GM21529 (cell line): Measurements from ENCODE around the gene RCN2.

Experiments
- ATAC-seq: cut with Tn5 transposase; IDR thresholded peaks from one replicate; pipeline ENCODE4 v1.9.1; 2021; ENCODE audit not compliant: unreplicated experiment

Gene RCN2

GRCh38 chr15:76991741-76992645 lies 60.4 kb downstream of the RCN2 start:
- ATAC-seq, result no peak

GRCh38 chr15:76993114-76993725 lies 61.7 kb downstream of the RCN2 start:
- no peak for ATAC-seq

GRCh38 chr15:76994001-76994400 lies 62.5 kb downstream of the RCN2 start:
- ATAC-seq, result no peak

GRCh38 chr15:76994496-76994895 lies 62.9 kb downstream of the RCN2 start:
- ATAC-seq, result no peak

GRCh38 chr15:76994971-76995945 lies 63.7 kb downstream of the RCN2 start, which contains the start of gene PSTPIP1:
Gene PSTPIP1, plus strand, starts transcription at chr15:76995126. Its CDS starts 448 bp downstream, at chr15:76995574.
- peak; percentile 60 for ATAC-seq

GRCh38 chr15:76996076-76996525 lies 64.6 kb downstream of the RCN2 start:
- no peak for ATAC-seq

- ATAC-seq, result no peak
These were observed 65.2 kb downstream of the RCN2 start for GRCh38 chr15:76996526-76997401.

- no peak for ATAC-seq
These were observed 67.2 kb downstream of the RCN2 start for GRCh38 chr15:76998663-76999285.

- ATAC-seq, result no peak
These were observed 68.4 kb downstream of the RCN2 start for GRCh38 chr15:76999996-77000395.

- ATAC-seq, result no peak
These were observed 69.8 kb downstream of the RCN2 start for GRCh38 chr15:77001351-77001750.

- ATAC-seq, result no peak
These were observed 70.4 kb downstream of the RCN2 start for GRCh38 chr15:77001966-77002365.

- ATAC-seq, result no peak
These were observed 70.9 kb downstream of the RCN2 start for GRCh38 chr15:77002436-77002835.

- peak; percentile 89 for ATAC-seq
These were observed 71.7 kb downstream of the RCN2 start for GRCh38 chr15:77002954-77003912.
